Liver (tissue), 9 donors: ENCODE measurements around the gene KCNQ1. TPM values are rescaled to one million over a fixed set of nuclear protein-coding genes. Genes with fewer than 3 reads are reported as not detected.

Experiments
- DNase-seq: peaks from one replicate; pipeline ENCODE4 v3.0.0-alpha.2; 2017; ENCODE audit warnings: low spot score
- H3K27ac ChIP-seq, 2 donors: one replicate each; pipeline ENCODE4 v1.7.0; 2013; ENCODE audit warnings: inconsistent platforms in 2 of 2, low read length in 2 of 2, control low read depth in 1 of 2, low read depth in 1 of 2, mild to moderate bottlenecking in 1 of 2
- H3K27me3 ChIP-seq, 4 donors: one replicate each; pipeline versions ENCODE4 v1.6.1 to v1.7.0; 2013; ENCODE audit warnings: low read length in 3 of 4, inconsistent platforms in 1 of 4, mild to moderate bottlenecking in 1 of 4, moderate library complexity in 1 of 4; ENCODE audit not compliant: control insufficient read depth in 4 of 4, insufficient read depth in 4 of 4
- H3K36me3 ChIP-seq, 4 donors: one replicate each; pipeline versions ENCODE4 v1.6.1 to v1.7.0; 2013; ENCODE audit warnings: low read length in 3 of 4, mild to moderate bottlenecking in 3 of 4, low read depth in 1 of 4, moderate library complexity in 1 of 4; ENCODE audit not compliant: control insufficient read depth in 4 of 4, insufficient read depth in 3 of 4
- H3K4me1 ChIP-seq, 4 donors: one replicate each; pipeline versions ENCODE4 v1.6.1 to v1.7.0; 2013; ENCODE audit warnings: low read length in 3 of 4, mild to moderate bottlenecking in 3 of 4, moderate library complexity in 1 of 4; ENCODE audit not compliant: control insufficient read depth in 4 of 4, insufficient read depth in 4 of 4
- H3K4me3 ChIP-seq, 3 donors: one replicate each; pipeline versions ENCODE4 v1.6.1 to v1.7.0; 2013; ENCODE audit warnings: low read length in 3 of 3, control low read depth in 1 of 3, low read depth in 1 of 3, mild to moderate bottlenecking in 1 of 3
- H3K9ac ChIP-seq, 2 donors: one replicate each; pipeline ENCODE4 v1.7.0; 2013; ENCODE audit warnings: low read length in 2 of 2, mild to moderate bottlenecking in 2 of 2, moderate library complexity in 2 of 2, control low read depth in 1 of 2, low read depth in 1 of 2
- H3K9me3 ChIP-seq, 4 donors: one replicate each; pipeline versions ENCODE4 v1.6.1 to v1.7.0; 2013; ENCODE audit warnings: low read length in 3 of 4; ENCODE audit not compliant: control insufficient read depth in 4 of 4
- EGR1 ChIP-seq, 2 donors: IDR thresholded peaks; 2 replicates each; pipeline ENCODE4 v1.6.1; 2016 to 2018; ENCODE audit warnings: antibody characterized with exemption in 2 of 2, low read depth in 2 of 2
- FOXA2 ChIP-seq: IDR thresholded peaks from 2 replicates; pipeline ENCODE4 v1.6.1; 2016; ENCODE audit warnings: antibody characterized with exemption
- GABPA ChIP-seq, 2 donors: IDR thresholded peaks in 1 of 2; conservative IDR thresholded peaks in 1 of 2; 2 replicates each; pipeline ENCODE4 v1.6.1; 2016; ENCODE audit warnings: antibody characterized with exemption in 2 of 2, mild to moderate bottlenecking in 1 of 2, moderate library complexity in 1 of 2
- HNF4A ChIP-seq, 2 donors: conservative IDR thresholded peaks; 2 replicates each; pipeline ENCODE4 v1.6.1; 2016; ENCODE audit warnings: antibody characterized with exemption in 2 of 2, mild to moderate bottlenecking in 2 of 2
- HNF4G ChIP-seq: IDR thresholded peaks from 2 replicates; pipeline ENCODE4 v1.6.1; 2016; ENCODE audit warnings: antibody characterized with exemption
- JUND ChIP-seq, 2 donors: IDR thresholded peaks; 2 replicates each; pipeline ENCODE4 v1.6.1; 2016; ENCODE audit warnings: antibody characterized with exemption in 2 of 2
- NR2F2 ChIP-seq: IDR thresholded peaks from 2 replicates; pipeline ENCODE4 v1.6.1; 2016; ENCODE audit warnings: antibody characterized with exemption
- RAD21 ChIP-seq, 2 donors: IDR thresholded peaks; 2 replicates each; pipeline ENCODE4 v1.6.1; 2016; ENCODE audit warnings: antibody characterized with exemption in 2 of 2, mild to moderate bottlenecking in 2 of 2
- RXRA ChIP-seq, 2 donors: IDR thresholded peaks; 2 replicates each; pipeline ENCODE4 v1.6.1; 2017 to 2018; ENCODE audit warnings: antibody characterized with exemption in 2 of 2, mild to moderate bottlenecking in 1 of 2
- SP1 ChIP-seq: IDR thresholded peaks from 2 replicates; pipeline ENCODE4 v1.6.1; 2018; ENCODE audit warnings: antibody characterized with exemption, mild to moderate bottlenecking
- YY1 ChIP-seq: IDR thresholded peaks from 2 replicates; pipeline ENCODE4 v1.6.1; 2016; ENCODE audit warnings: antibody characterized with exemption, mild to moderate bottlenecking
- WGBS: extraction: QIAGEN DNeasy Blood & Tissue Kit; methylation state at CpG from one replicate; pipeline ENCODE4 v1.1.7; 2013; 5-methylcytosine and 5-hydroxymethylcytosine counted together
- polyA plus RNA-seq, 2 donors: library from polyadenylated mRNA; stranded (reverse) in 1 of 2; unstranded in 1 of 2; fragments of 200-250 nt in 1 of 2; fragments of >200 nt in 1 of 2; fragmentation: Nextera tagmentation in 1 of 2; extraction: Ambion mirVana in 1 of 2; gene quantifications; one replicate each; pipeline versions ENCODE4 v1.2.1 to v1.2.3, GENCODE V29; 2013 to 2015
- total RNA-seq, 2 donors: library from RNA; depleted of rRNA; stranded (reverse); fragments of >200 nt; gene quantifications; one replicate each; pipeline ENCODE4 v1.2.3, GENCODE V29; 2014
- TF ChIP-seq, protein P1 (sequence below): IDR thresholded peaks from 2 replicates; pipeline ENCODE4 v1.6.1; 2016; ENCODE audit warnings: antibody characterized with exemption, mild to moderate bottlenecking
- TF ChIP-seq, protein P2 (sequence below): IDR thresholded peaks from 2 replicates; pipeline ENCODE4 v1.6.1; 2016; ENCODE audit warnings: antibody characterized with exemption
- TF ChIP-seq, protein P3 (sequence below): IDR thresholded peaks from 2 replicates; pipeline ENCODE4 v1.6.1; 2016; ENCODE audit warnings: antibody characterized with exemption
- TF ChIP-seq, protein P4 (sequence below): fragments of 150-350 bp; IDR thresholded peaks from 2 replicates; pipeline ENCODE4 v1.5.1; 2017; ENCODE audit warnings: improper control_type of control experiment, low read depth, low read length; ENCODE audit not compliant: missing input control
- donor health status: healthy.
- donor health status: healthy.
- donor health status: healthy.
- donor health status: healthy.
- donor health status: healthy.

Gene KCNQ1
- total and polyA plus RNA-seq, 4 donors, result 0.31 to 2.2 (median 1.5) TPM

DNA sequence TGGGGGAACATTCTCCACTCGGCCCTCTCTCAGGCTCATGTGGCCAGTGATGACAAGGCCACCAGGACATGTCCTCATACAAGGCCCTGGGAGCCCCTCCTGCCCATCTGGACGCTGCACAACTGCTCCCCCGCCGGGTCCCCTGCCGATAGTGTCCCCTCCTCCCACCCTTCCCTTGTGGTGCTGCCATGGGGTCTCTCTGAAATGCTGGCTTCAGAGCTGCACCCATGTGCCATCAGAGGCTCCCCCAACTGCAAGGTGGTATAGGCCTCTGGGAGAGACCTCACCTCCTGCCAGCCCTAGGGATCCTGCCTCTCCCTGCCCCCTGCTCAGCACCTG, 142.0 kb downstream of the KCNQ1 start:
- Histone ChIP-seq H3K9ac (no peak overlapping the region), H3K36me3 (no peaks in the 10 kb centered on the region), H3K27ac (no peak overlapping the region), H3K4me1 (no peaks in the 10 kb centered on the region), H3K27me3 (no peaks in the 10 kb centered on the region), H3K4me3 (no peak overlapping the region), H3K9me3 (no peaks in the 10 kb centered on the region)
- no peak for TF ChIP-seq JUND (IDR thresholded peaks at IDR 0.05)
- no peak for TF ChIP-seq RXRA (IDR thresholded peaks at IDR 0.05)
- WGBS, result 86% methylated on average over 5 of the region's 5 CpGs
- DNase-seq, result no peak

DNA sequence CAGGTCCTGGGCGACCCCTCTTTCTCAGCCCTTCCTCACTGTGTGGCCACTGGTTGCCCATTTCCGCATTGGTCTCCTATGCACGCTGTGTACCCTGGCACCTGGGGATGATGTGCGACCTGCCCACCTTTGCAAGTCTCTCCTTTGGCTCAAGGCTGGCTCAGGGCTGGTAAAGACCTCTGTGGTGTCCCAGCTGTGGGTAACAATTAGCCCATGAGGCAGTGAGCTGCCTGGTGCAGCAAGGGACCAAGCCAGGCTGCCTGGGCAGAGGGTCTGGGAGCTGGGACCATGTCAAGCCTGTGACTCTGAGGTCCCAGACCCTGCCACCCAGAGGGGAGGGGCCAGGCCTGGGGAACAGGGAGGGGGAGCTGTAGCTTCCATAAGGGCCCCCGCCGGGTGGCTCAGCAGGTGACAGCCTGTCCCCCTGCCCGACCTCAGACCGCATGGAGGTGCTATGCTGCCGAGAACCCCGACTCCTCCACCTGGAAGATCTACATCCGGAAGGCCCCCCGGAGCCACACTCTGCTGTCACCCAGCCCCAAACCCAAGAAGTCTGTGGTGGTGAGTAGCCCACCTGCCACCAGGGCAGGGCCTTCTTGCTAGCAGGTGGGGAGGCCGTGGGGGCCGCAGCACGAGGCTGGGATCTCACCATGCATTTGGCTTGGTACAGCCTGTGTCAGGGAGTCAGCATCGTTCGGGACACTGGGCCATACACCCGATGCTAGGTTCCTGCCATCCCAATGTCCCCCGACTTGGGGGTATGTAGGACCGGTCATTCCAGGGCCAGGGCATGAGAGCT, 142.5 kb downstream of the KCNQ1 start:
- Histone ChIP-seq H3K36me3 (no peaks in the 10 kb centered on the region), H3K4me1 (no peaks in the 10 kb centered on the region), H3K27me3 (no peaks in the 10 kb centered on the region), H3K4me3 (no peak overlapping the region), H3K9me3 (no peaks in the 10 kb centered on the region), H3K27ac (no peak overlapping the region), H3K9ac (no peak overlapping the region)
- 93% methylated on average over 20 of the region's 20 CpGs for WGBS
- TF ChIP-seq, protein P1, sequence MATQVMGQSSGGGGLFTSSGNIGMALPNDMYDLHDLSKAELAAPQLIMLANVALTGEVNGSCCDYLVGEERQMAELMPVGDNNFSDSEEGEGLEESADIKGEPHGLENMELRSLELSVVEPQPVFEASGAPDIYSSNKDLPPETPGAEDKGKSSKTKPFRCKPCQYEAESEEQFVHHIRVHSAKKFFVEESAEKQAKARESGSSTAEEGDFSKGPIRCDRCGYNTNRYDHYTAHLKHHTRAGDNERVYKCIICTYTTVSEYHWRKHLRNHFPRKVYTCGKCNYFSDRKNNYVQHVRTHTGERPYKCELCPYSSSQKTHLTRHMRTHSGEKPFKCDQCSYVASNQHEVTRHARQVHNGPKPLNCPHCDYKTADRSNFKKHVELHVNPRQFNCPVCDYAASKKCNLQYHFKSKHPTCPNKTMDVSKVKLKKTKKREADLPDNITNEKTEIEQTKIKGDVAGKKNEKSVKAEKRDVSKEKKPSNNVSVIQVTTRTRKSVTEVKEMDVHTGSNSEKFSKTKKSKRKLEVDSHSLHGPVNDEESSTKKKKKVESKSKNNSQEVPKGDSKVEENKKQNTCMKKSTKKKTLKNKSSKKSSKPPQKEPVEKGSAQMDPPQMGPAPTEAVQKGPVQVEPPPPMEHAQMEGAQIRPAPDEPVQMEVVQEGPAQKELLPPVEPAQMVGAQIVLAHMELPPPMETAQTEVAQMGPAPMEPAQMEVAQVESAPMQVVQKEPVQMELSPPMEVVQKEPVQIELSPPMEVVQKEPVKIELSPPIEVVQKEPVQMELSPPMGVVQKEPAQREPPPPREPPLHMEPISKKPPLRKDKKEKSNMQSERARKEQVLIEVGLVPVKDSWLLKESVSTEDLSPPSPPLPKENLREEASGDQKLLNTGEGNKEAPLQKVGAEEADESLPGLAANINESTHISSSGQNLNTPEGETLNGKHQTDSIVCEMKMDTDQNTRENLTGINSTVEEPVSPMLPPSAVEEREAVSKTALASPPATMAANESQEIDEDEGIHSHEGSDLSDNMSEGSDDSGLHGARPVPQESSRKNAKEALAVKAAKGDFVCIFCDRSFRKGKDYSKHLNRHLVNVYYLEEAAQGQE, result no peak
- no peak for TF ChIP-seq EGR1 (IDR thresholded peaks at IDR 0.05; ENCODE audit: low read depth in 2 of 2)
- no peak for TF ChIP-seq HNF4G
- TF ChIP-seq YY1, result no peak
- TF ChIP-seq, protein P2, sequence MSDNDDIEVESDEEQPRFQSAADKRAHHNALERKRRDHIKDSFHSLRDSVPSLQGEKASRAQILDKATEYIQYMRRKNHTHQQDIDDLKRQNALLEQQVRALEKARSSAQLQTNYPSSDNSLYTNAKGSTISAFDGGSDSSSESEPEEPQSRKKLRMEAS, result no peak
- no peak for TF ChIP-seq HNF4A (conservative IDR thresholded peaks at IDR 0.05)
- TF ChIP-seq SP1, result no peak
- TF ChIP-seq JUND (IDR thresholded peaks at IDR 0.05), result no peak
- no peak for TF ChIP-seq NR2F2
- TF ChIP-seq, protein P3, sequence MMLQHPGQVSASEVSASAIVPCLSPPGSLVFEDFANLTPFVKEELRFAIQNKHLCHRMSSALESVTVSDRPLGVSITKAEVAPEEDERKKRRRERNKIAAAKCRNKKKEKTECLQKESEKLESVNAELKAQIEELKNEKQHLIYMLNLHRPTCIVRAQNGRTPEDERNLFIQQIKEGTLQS, result no peak
- TF ChIP-seq, protein P4, sequence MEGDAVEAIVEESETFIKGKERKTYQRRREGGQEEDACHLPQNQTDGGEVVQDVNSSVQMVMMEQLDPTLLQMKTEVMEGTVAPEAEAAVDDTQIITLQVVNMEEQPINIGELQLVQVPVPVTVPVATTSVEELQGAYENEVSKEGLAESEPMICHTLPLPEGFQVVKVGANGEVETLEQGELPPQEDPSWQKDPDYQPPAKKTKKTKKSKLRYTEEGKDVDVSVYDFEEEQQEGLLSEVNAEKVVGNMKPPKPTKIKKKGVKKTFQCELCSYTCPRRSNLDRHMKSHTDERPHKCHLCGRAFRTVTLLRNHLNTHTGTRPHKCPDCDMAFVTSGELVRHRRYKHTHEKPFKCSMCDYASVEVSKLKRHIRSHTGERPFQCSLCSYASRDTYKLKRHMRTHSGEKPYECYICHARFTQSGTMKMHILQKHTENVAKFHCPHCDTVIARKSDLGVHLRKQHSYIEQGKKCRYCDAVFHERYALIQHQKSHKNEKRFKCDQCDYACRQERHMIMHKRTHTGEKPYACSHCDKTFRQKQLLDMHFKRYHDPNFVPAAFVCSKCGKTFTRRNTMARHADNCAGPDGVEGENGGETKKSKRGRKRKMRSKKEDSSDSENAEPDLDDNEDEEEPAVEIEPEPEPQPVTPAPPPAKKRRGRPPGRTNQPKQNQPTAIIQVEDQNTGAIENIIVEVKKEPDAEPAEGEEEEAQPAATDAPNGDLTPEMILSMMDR, result no peak
- no peak for TF ChIP-seq FOXA2
- TF ChIP-seq GABPA (IDR thresholded peaks at IDR 0.05 in 1 of 2, conservative IDR thresholded peaks at IDR 0.05 in 1 of 2), result no peak
- TF ChIP-seq RXRA (IDR thresholded peaks at IDR 0.05), result no peak
- TF ChIP-seq RAD21 (IDR thresholded peaks at IDR 0.05), result no peak
- no peak for DNase-seq
